ENCODE measurements around the gene KCNJ5. TPM values are rescaled to one million over a fixed set of nuclear protein-coding genes. Genes with fewer than 3 reads are reported as not detected.

Gene KCNJ5
- total RNA-seq, 4 donors from 2014 or later, result 0.47 to 1.9 TPM; not detected in 2

GRCh38 chr11:128862406-128862805 is 28.8 kb upstream of the KCNJ5 start:
- DNase-seq, result no peak
- peaks cover 0 to 21% (median 0%) of the 10 kb centered on the region in 4 donors for H3K27me3 ChIP-seq
- no peaks in the 10 kb centered on the region for H3K9me3 ChIP-seq
- H3K4me3 ChIP-seq, result no peak overlapping the region
- no peak overlapping the region for H3K27ac ChIP-seq
- no peak for TF ChIP-seq CTCF (IDR thresholded peaks at IDR 0.05)
- no peak for TF ChIP-seq POLR2A (IDR thresholded peaks at IDR 0.05)
- peaks cover 0 to 9% (median 0%) of the 10 kb centered on the region in 3 donors for H3K4me1 ChIP-seq
- WGBS, 2 donors, result 76% methylated on average over 8 of the region's 9 CpGs; no CpG with 5 or more reads in 1 of the 2 donors
- H3K36me3 ChIP-seq, result no peaks in the 10 kb centered on the region
- intact Hi-C loops (cut with DNase I), result no loop called here

DNA sequence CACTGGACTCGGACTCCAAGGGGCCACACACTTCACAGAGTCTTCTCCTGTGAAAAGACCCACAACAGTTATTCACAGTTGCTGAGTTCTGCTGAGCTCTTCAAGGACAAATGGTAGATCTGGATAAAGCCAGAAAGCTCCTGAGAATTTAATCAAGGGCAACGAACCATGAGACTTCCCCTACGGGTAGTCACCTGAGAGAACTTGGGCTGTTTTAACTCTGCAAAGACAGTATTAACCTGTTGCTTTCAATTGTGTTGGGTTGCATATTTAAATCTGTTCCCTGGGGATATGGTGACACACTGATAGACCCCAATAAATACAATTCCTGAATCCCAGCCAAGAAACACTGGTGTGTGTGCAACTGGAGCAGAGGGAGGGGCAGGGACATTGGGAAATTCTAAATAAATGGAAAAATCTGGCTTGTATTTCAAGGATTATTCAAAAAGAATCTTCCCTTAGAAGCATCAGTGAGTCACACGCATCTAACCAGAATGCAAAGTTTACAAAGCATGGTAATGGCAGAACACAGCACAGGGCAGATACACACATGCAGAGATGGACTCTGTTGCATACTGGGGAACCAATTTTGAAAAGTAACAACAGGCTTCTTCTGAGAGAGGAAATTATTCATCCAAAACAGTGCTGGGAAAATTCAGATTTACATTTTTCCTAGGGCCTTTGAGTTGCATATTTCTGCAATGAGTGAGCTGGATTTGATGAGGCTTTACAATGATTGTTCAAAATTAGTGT is 28.1 kb upstream of the KCNJ5 start:
- no peak for DNase-seq
- TF ChIP-seq CTCF (IDR thresholded peaks at IDR 0.05), result no peak
- TF ChIP-seq POLR2A (IDR thresholded peaks at IDR 0.05), result no peak
- no peaks in the 10 kb centered on the region for H3K36me3 ChIP-seq
- H3K9me3 ChIP-seq, result no peaks in the 10 kb centered on the region
- WGBS, 2 donors, result 34 to 43% methylated on average over 3 to 4 of the region's 4 CpGs
- no peak overlapping the region for H3K27ac ChIP-seq
- intact Hi-C loops (cut with DNase I), result no loop called here
- no peak overlapping the region for H3K4me3 ChIP-seq
- peaks cover 0 to 21% (median 0%) of the 10 kb centered on the region in 4 donors for H3K27me3 ChIP-seq
- H3K4me1 ChIP-seq, result peaks cover 0 to 9% (median 0%) of the 10 kb centered on the region in 3 donors

GRCh38 chr11:128865490-128865889 is 25.7 kb upstream of the KCNJ5 start:
- Histone ChIP-seq H3K4me3 (no peak overlapping the region), H3K9me3 (no peaks in the 10 kb centered on the region), H3K27me3 (peaks cover 0 to 19% (median 0%) of the 10 kb centered on the region in 4 donors), H3K36me3 (no peaks in the 10 kb centered on the region), H3K27ac (no peak overlapping the region), H3K4me1 (peaks cover 0 to 9% (median 0%) of the 10 kb centered on the region in 3 donors)
- intact Hi-C loops (cut with DNase I), result no loop called here
- TF ChIP-seq POLR2A (IDR thresholded peaks at IDR 0.05) (no peak), CTCF (IDR thresholded peaks at IDR 0.05) (no peak)
- DNase-seq, result no peak
- 47 to 74% methylated on average over 1 of the region's 1 CpG for WGBS, 2 donors

DNA sequence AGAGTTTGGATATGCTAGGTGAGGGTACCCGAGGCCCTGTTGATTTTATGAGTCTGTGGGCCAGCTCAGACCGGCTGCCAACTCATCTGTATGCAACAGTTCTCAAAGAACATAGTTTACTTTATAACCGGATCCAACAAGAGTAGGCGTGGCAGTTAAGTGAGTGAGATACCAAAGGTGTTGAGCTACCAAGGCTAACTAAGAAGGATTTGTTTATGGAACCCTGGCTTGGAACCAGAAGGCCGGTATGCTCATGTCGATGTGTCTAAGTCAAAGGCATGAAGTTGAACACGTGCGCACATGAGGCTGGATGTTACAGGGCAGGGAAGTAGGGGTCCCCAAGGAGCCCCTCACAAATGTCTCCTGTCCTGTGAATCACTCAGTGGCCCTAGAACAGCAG is 23.9 kb upstream of the KCNJ5 start, which contains the start of gene KCNJ1:
TSS of gene KCNJ1 (minus strand) at position 20 of the 400 bp plus-strand sequence. CDS start 27,053 bp downstream, outside the sequence.
- Histone ChIP-seq H3K9me3 (no peaks in the 10 kb centered on the region), H3K4me1 (peaks cover 0 to 9% (median 0%) of the 10 kb centered on the region in 3 donors), H3K4me3 (no peak within 1 kb of the TSS), H3K27me3 (peaks cover 0 to 3% (median 0%) of the 10 kb centered on the region in 4 donors), H3K27ac (no peak within 1 kb of the TSS), H3K36me3 (no peaks in the 10 kb centered on the region)
- no peak for DNase-seq
- intact Hi-C loops (cut with DNase I), result no loop called here
- 61 to 69% methylated on average over 8 of the region's 8 CpGs for WGBS, 2 donors
- no peak for TF ChIP-seq CTCF (IDR thresholded peaks at IDR 0.05)
- TF ChIP-seq POLR2A (IDR thresholded peaks at IDR 0.05), result no peak

DNA sequence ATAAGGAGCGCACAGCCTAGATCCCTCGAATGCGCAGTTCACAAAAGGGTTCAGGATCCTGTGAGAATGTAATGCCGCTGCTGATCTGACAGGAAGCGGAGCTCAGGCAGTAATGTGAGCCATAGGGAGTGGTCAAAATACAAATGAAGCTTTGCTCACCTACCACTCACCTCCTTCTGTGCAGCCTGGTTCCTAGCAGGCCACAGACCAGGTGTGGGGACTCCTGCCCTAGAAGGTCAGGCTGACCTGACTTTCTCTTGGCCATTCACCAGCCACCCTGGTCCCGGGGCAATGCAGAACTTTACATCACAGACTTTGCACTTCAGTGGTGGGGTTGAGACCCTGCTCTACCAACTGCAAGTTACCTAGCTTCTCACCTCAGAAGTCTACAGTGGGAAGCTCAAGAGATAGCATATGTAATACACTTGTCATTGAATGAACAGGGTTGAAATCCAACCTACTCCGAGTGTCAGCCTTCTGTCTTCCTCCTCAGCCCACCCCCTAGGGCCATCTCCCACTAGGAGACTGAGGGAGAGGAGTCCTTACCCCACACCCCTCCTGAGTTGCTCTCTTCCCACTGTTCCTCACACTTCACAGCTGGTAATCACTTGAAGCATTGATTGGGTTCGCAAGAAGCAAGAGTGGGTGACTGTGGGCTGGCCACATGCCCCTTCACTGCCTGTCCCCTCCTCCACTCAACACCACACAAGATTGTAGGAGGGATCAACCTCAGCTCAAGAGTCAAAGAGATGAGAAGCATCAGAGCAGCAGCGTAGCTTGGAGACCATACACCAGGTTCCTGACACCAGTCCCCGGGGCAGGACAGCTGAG is 22.1 kb upstream of the KCNJ5 start:
- Histone ChIP-seq H3K9me3 (no peaks in the 10 kb centered on the region), H3K4me1 (no peaks in the 10 kb centered on the region), H3K27me3 (no peaks in the 10 kb centered on the region), H3K4me3 (no peak overlapping the region), H3K27ac (no peak overlapping the region), H3K36me3 (no peaks in the 10 kb centered on the region)
- TF ChIP-seq CTCF (IDR thresholded peaks at IDR 0.05) (no peak), POLR2A (IDR thresholded peaks at IDR 0.05) (no peak)
- intact Hi-C loops (cut with DNase I), result no loop called here
- 94 to 98% methylated on average over 9 to 10 of the region's 10 CpGs for WGBS, 2 donors
- DNase-seq, result no peak
